HEK293 (cell line): ENCODE measurements around the gene XPO5.
A peak's percentile ranks its signal among the peaks of the same experiment; 100 is the strongest.

Experiments used
- HOXA7 ChIP-seq: sonication (generic); formaldehyde crosslinking; IDR thresholded peaks from 2 replicates; pipeline ENCODE4 v1.8.1; 2022; ENCODE audit warnings: missing genetic modification reagents, borderline replicate concordance
- HOXD13 ChIP-seq: sonication (generic); formaldehyde crosslinking; IDR thresholded peaks from 2 replicates; pipeline ENCODE4 v1.8.0; 2022; ENCODE audit warnings: missing genetic modification reagents, borderline replicate concordance
- IKZF3 ChIP-seq: fragments of 450-650 bp; IDR thresholded peaks from 2 replicates; pipeline ENCODE4 v1.5.0; 2018; ENCODE audit warnings: missing biosample characterization, mild to moderate bottlenecking, missing genetic modification characterization, moderate library complexity
- OVOL3 ChIP-seq: fragments of 450-650 bp; formaldehyde crosslinking; IDR thresholded peaks from 2 replicates; pipeline ENCODE4 v1.5.1; 2016; ENCODE audit warnings: missing biosample characterization, missing genetic modification characterization
- ZNF112 ChIP-seq: fragments of 450-650 bp; formaldehyde crosslinking; IDR thresholded peaks from 2 replicates; pipeline ENCODE4 v1.5.0; 2017; ENCODE audit warnings: missing biosample characterization, missing genetic modification characterization
- ZNF114 ChIP-seq: fragments of 450-650 bp; formaldehyde crosslinking; IDR thresholded peaks from 2 replicates; pipeline ENCODE4 v1.5.0; 2017; ENCODE audit warnings: missing biosample characterization, missing genetic modification characterization
- ZNF133 ChIP-seq: fragments of 450-650 bp; formaldehyde crosslinking; IDR thresholded peaks from 2 replicates; pipeline ENCODE4 v1.5.1; 2016; ENCODE audit warnings: missing biosample characterization, missing genetic modification characterization
- ZNF138 ChIP-seq: fragments of 450-650 bp; formaldehyde crosslinking; IDR thresholded peaks from 2 replicates; pipeline ENCODE4 v1.5.1; 2016; ENCODE audit warnings: missing biosample characterization, missing genetic modification characterization, borderline replicate concordance
- ZNF155 ChIP-seq: fragments of 450-650 bp; formaldehyde crosslinking; IDR thresholded peaks from 2 replicates; pipeline ENCODE4 v1.5.1; 2016; ENCODE audit warnings: missing biosample characterization, missing genetic modification characterization
- ZNF221 ChIP-seq: fragments of 450-650 bp; formaldehyde crosslinking; IDR thresholded peaks from 2 replicates; pipeline ENCODE4 v1.5.1; 2017; ENCODE audit warnings: missing biosample characterization, missing genetic modification characterization, borderline replicate concordance
- ZNF23 ChIP-seq: fragments of 450-650 bp; formaldehyde crosslinking; IDR thresholded peaks from 2 replicates; pipeline ENCODE4 v1.5.1; 2016; ENCODE audit warnings: missing biosample characterization, missing genetic modification characterization, borderline replicate concordance
- ZNF335 ChIP-seq: fragments of 450-650 bp; formaldehyde crosslinking; conservative IDR thresholded peaks from 2 replicates; pipeline ENCODE4 v1.5.1; 2016; ENCODE audit warnings: missing biosample characterization, missing genetic modification characterization
- ZNF426 ChIP-seq: fragments of 450-650 bp; formaldehyde crosslinking; IDR thresholded peaks from 2 replicates; pipeline ENCODE4 v1.5.1; 2017; ENCODE audit warnings: missing biosample characterization, missing genetic modification characterization, mild to moderate bottlenecking, inconsistent platforms, moderate library complexity
- ZNF473 ChIP-seq: fragments of 450-650 bp; formaldehyde crosslinking; IDR thresholded peaks from 2 replicates; pipeline ENCODE4 v1.5.1; 2017; ENCODE audit warnings: missing biosample characterization, missing genetic modification characterization
- ZNF843 ChIP-seq: fragments of 450-650 bp; formaldehyde crosslinking; IDR thresholded peaks from 2 replicates; pipeline ENCODE4 v1.5.1; 2016; ENCODE audit warnings: missing biosample characterization, missing genetic modification characterization
- TF ChIP-seq, protein P1 (sequence below): fragments of 450-650 bp; formaldehyde crosslinking; IDR thresholded peaks from 2 replicates; pipeline ENCODE4 v1.5.1; 2017; ENCODE audit warnings: missing biosample characterization, missing genetic modification characterization
- TF ChIP-seq, protein P2 (sequence below): fragments of 450-650 bp; formaldehyde crosslinking; IDR thresholded peaks from 2 replicates; pipeline ENCODE4 v1.5.1; 2016; ENCODE audit warnings: missing biosample characterization, missing genetic modification characterization
- TF ChIP-seq, protein P3 (sequence below): fragments of 450-650 bp; IDR thresholded peaks from 2 replicates; pipeline ENCODE4 v1.5.1; 2018; ENCODE audit warnings: missing biosample characterization, mild to moderate bottlenecking, missing genetic modification characterization
- TF ChIP-seq, protein P4 (sequence below): fragments of 450-650 bp; formaldehyde crosslinking; optimal IDR thresholded peaks from 2 replicates; pipeline ENCODE3; 2016; ENCODE audit warnings: missing biosample characterization, mild to moderate bottlenecking, missing genetic modification characterization
- TF ChIP-seq, protein P5 (sequence below): fragments of 450-650 bp; formaldehyde crosslinking; IDR thresholded peaks from 2 replicates; pipeline ENCODE4 v1.5.1; 2016; ENCODE audit warnings: missing biosample characterization, missing genetic modification characterization
- TF ChIP-seq, protein P6 (sequence below): sonication (generic); formaldehyde crosslinking; IDR thresholded peaks from 2 replicates; pipeline ENCODE4 v1.8.1; 2022; ENCODE audit warnings: mild to moderate bottlenecking, moderate library complexity, missing genetic modification reagents
- TF ChIP-seq, protein P7 (sequence below): fragments of 450-650 bp; formaldehyde crosslinking; IDR thresholded peaks from 2 replicates; pipeline ENCODE4 v1.5.1; 2016; ENCODE audit warnings: missing biosample characterization, missing genetic modification characterization, borderline replicate concordance

The XPO5 gene

DNA sequence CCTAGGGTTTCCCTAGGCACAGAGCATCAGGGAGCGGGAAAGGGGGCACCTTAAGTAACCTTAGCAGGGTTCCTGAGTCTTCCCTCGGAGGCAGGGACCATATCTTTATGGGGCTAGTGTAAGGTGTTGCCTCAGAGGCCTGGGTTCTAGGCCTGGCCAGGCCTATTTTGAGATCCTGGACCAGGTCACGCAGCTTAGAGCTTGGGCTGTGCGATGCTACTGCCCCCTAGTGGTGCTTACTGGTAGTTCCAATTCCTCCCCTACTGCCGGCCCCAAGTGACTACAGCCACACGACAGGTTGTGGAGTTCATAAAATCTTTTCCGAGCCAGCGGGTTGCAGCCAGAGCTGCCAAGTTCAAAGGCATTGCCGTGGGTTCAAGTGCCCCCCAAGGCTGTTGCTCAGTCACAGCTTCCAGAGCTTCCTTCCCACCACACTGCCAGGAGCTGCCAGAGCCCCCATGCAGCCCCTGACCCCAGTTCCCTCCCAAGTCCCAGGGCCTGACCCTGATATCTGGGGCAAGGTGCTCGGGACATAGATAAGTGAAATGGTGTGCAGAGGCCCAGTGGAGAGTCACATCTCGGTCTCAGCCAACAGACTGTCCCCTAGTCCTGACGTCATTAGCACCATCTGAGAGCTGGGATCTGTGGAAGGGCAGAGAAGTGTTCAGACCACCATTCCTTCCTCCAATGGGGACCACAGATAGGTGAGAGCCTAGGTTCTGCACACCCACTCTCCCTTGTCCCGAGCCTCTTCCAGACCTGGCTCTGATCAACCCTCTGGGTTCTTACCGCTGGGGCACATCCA, 69.0 kb downstream of the XPO5 start (continued):
- TF ChIP-seq, protein P1, sequence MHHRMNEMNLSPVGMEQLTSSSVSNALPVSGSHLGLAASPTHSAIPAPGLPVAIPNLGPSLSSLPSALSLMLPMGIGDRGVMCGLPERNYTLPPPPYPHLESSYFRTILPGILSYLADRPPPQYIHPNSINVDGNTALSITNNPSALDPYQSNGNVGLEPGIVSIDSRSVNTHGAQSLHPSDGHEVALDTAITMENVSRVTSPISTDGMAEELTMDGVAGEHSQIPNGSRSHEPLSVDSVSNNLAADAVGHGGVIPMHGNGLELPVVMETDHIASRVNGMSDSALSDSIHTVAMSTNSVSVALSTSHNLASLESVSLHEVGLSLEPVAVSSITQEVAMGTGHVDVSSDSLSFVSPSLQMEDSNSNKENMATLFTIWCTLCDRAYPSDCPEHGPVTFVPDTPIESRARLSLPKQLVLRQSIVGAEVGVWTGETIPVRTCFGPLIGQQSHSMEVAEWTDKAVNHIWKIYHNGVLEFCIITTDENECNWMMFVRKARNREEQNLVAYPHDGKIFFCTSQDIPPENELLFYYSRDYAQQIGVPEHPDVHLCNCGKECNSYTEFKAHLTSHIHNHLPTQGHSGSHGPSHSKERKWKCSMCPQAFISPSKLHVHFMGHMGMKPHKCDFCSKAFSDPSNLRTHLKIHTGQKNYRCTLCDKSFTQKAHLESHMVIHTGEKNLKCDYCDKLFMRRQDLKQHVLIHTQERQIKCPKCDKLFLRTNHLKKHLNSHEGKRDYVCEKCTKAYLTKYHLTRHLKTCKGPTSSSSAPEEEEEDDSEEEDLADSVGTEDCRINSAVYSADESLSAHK (tag by site-specific recombination): no peak
- TF ChIP-seq HOXD13 (CRISPR knock-in tag) (no peak), ZNF155 (no peak), ZNF221 (tag by site-specific recombination) (no peak), ZNF112 (tag by site-specific recombination) (no peak), IKZF3 (tag by site-specific recombination) (0 out of 2 replicates have a peak, but pooled peaks have one; percentile 10), HOXA7 (no peak), ZNF335 (tag by site-specific recombination) (0 out of 2 replicates have a peak, but pooled peaks have one; percentile 27), ZNF473 (no peak), ZNF138 (tag by site-specific recombination) (no peak), ZNF133 (tag by site-specific recombination) (no peak), ZNF114 (tag by site-specific recombination) (no peak), ZNF426 (tag by site-specific recombination) (no peak), OVOL3 (no peak), ZNF843 (no peak), ZNF23 (tag by site-specific recombination) (no peak)
- TF ChIP-seq, protein P2, sequence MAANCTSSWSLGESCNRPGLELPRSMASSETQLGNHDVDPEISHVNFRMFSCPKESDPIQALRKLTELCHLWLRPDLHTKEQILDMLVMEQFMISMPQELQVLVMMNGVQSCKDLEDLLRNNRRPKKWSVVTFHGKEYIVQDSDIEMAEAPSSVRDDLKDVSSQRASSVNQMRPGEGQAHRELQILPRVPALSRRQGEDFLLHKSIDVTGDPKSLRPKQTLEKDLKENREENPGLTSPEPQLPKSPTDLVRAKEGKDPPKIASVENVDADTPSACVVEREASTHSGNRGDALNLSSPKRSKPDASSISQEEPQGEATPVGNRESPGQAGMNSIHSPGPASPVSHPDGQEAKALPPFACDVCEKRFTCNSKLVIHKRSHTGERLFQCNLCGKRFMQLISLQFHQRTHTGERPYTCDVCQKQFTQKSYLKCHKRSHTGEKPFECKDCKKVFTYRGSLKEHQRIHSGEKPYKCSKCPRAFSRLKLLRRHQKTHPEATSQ (tag by site-specific recombination): no peak
- TF ChIP-seq, protein P3, sequence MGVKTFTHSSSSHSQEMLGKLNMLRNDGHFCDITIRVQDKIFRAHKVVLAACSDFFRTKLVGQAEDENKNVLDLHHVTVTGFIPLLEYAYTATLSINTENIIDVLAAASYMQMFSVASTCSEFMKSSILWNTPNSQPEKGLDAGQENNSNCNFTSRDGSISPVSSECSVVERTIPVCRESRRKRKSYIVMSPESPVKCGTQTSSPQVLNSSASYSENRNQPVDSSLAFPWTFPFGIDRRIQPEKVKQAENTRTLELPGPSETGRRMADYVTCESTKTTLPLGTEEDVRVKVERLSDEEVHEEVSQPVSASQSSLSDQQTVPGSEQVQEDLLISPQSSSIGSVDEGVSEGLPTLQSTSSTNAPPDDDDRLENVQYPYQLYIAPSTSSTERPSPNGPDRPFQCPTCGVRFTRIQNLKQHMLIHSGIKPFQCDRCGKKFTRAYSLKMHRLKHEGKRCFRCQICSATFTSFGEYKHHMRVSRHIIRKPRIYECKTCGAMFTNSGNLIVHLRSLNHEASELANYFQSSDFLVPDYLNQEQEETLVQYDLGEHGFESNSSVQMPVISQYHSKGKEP (tag by site-specific recombination): no peak
- TF ChIP-seq, protein P4, sequence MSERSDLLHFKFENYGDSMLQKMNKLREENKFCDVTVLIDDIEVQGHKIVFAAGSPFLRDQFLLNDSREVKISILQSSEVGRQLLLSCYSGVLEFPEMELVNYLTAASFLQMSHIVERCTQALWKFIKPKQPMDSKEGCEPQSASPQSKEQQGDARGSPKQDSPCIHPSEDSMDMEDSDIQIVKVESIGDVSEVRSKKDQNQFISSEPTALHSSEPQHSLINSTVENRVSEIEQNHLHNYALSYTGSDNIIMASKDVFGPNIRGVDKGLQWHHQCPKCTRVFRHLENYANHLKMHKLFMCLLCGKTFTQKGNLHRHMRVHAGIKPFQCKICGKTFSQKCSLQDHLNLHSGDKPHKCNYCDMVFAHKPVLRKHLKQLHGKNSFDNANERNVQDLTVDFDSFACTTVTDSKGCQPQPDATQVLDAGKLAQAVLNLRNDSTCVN (tag by site-specific recombination): peak; percentile 17
- TF ChIP-seq, protein P5, sequence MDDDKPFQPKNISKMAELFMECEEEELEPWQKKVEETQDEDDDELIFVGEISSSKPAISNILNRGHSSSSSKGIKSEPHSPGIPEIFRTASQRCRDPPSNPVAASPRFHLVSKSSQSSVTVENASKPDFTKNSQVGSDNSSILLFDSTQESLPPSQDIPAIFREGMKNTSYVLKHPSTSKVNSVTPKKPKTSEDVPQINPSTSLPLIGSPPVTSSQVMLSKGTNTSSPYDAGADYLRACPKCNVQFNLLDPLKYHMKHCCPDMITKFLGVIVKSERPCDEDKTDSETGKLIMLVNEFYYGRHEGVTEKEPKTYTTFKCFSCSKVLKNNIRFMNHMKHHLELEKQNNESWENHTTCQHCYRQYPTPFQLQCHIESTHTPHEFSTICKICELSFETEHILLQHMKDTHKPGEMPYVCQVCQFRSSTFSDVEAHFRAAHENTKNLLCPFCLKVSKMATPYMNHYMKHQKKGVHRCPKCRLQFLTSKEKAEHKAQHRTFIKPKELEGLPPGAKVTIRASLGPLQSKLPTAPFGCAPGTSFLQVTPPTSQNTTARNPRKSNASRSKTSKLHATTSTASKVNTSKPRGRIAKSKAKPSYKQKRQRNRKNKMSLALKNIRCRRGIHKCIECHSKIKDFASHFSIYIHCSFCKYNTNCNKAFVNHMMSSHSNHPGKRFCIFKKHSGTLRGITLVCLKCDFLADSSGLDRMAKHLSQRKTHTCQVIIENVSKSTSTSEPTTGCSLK: no peak
- TF ChIP-seq, protein P6, sequence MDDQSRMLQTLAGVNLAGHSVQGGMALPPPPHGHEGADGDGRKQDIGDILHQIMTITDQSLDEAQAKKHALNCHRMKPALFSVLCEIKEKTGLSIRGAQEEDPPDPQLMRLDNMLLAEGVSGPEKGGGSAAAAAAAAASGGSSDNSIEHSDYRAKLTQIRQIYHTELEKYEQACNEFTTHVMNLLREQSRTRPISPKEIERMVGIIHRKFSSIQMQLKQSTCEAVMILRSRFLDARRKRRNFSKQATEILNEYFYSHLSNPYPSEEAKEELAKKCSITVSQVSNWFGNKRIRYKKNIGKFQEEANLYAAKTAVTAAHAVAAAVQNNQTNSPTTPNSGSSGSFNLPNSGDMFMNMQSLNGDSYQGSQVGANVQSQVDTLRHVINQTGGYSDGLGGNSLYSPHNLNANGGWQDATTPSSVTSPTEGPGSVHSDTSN: no peak
- TF ChIP-seq, protein P7, sequence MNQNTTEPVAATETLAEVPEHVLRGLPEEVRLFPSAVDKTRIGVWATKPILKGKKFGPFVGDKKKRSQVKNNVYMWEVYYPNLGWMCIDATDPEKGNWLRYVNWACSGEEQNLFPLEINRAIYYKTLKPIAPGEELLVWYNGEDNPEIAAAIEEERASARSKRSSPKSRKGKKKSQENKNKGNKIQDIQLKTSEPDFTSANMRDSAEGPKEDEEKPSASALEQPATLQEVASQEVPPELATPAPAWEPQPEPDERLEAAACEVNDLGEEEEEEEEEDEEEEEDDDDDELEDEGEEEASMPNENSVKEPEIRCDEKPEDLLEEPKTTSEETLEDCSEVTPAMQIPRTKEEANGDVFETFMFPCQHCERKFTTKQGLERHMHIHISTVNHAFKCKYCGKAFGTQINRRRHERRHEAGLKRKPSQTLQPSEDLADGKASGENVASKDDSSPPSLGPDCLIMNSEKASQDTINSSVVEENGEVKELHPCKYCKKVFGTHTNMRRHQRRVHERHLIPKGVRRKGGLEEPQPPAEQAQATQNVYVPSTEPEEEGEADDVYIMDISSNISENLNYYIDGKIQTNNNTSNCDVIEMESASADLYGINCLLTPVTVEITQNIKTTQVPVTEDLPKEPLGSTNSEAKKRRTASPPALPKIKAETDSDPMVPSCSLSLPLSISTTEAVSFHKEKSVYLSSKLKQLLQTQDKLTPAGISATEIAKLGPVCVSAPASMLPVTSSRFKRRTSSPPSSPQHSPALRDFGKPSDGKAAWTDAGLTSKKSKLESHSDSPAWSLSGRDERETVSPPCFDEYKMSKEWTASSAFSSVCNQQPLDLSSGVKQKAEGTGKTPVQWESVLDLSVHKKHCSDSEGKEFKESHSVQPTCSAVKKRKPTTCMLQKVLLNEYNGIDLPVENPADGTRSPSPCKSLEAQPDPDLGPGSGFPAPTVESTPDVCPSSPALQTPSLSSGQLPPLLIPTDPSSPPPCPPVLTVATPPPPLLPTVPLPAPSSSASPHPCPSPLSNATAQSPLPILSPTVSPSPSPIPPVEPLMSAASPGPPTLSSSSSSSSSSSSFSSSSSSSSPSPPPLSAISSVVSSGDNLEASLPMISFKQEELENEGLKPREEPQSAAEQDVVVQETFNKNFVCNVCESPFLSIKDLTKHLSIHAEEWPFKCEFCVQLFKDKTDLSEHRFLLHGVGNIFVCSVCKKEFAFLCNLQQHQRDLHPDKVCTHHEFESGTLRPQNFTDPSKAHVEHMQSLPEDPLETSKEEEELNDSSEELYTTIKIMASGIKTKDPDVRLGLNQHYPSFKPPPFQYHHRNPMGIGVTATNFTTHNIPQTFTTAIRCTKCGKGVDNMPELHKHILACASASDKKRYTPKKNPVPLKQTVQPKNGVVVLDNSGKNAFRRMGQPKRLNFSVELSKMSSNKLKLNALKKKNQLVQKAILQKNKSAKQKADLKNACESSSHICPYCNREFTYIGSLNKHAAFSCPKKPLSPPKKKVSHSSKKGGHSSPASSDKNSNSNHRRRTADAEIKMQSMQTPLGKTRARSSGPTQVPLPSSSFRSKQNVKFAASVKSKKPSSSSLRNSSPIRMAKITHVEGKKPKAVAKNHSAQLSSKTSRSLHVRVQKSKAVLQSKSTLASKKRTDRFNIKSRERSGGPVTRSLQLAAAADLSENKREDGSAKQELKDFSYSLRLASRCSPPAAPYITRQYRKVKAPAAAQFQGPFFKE: no peak
